Hematopoietic multipotent progenitor cell treated with erythropoietin and hydrocortisone succinate and interleukin-3 and kit ligand, for 17 days (in vitro differentiated cells): ENCODE results near the gene ADORA1.

Source experiments
- DNase-seq: peaks from one replicate; pipeline ENCODE4 v3.0.0-alpha.2; 2015; ENCODE audit warnings: low spot score

Gene ADORA1

GRCh38 chr1:203174324-203174985, 46.9 kb downstream of the ADORA1 start:
- DNase-seq: no peak

GRCh38 chr1:203175237-203175826, 47.8 kb downstream of the ADORA1 start, which contains the start of gene MYBPH:
Gene MYBPH, minus strand, starts transcription at chr1:203175826. Its CDS starts 71 bp downstream, at chr1:203175755.
- no peak for DNase-seq

GRCh38 chr1:203175827-203176241, 48.3 kb downstream of the ADORA1 start:
- no peak for DNase-seq

GRCh38 chr1:203176273-203177035, 48.9 kb downstream of the ADORA1 start:
- DNase-seq: no peak

- DNase-seq: no peak
These were observed 49.5 kb downstream of the ADORA1 start for GRCh38 chr1:203177036-203177405.

- no peak for DNase-seq
These were observed 50.0 kb downstream of the ADORA1 start for GRCh38 chr1:203177470-203178039.

- DNase-seq: no peak
These were observed 50.6 kb downstream of the ADORA1 start for GRCh38 chr1:203178083-203178482.

- DNase-seq: no peak
These were observed 51.5 kb downstream of the ADORA1 start for GRCh38 chr1:203178821-203179666.

GRCh38 chr1:203179667-203180005, 52.1 kb downstream of the ADORA1 start:
- no peak for DNase-seq

- DNase-seq: no peak
These were observed 53.2 kb downstream of the ADORA1 start for GRCh38 chr1:203180611-203181330.

GRCh38 chr1:203181586-203182386, 54.3 kb downstream of the ADORA1 start:
- DNase-seq: no peak

- no peak for DNase-seq
These were observed 54.9 kb downstream of the ADORA1 start for GRCh38 chr1:203182387-203182953.

- no peak for DNase-seq
These were observed 56.3 kb downstream of the ADORA1 start for GRCh38 chr1:203183828-203184227.

- no peak for DNase-seq
These were observed 56.9 kb downstream of the ADORA1 start for GRCh38 chr1:203184467-203184866.

GRCh38 chr1:203185061-203185461, 57.5 kb downstream of the ADORA1 start:
- DNase-seq: no peak

- DNase-seq: no peak
These were observed 58.1 kb downstream of the ADORA1 start for GRCh38 chr1:203185585-203185984.

- no peak for DNase-seq
These were observed 58.5 kb downstream of the ADORA1 start for GRCh38 chr1:203186091-203186445.

GRCh38 chr1:203186446-203187303, 59.1 kb downstream of the ADORA1 start, which contains the start of gene CHI3L1:
Gene CHI3L1, minus strand, starts transcription at chr1:203186704. Its CDS starts 81 bp downstream, at chr1:203186623.
- no peak for DNase-seq

- no peak for DNase-seq
These were observed 59.8 kb downstream of the ADORA1 start for GRCh38 chr1:203187304-203187685.
